Right renal pelvis (tissue), 4 donors: ENCODE data around the gene DPYD. TPM values are rescaled to one million over a fixed set of nuclear protein-coding genes. Genes with fewer than 3 reads are reported as not detected.

ENCODE experiments used
- DNase-seq, 4 donors: peaks; one replicate each; pipeline ENCODE4 v3.0.0-alpha.2; 2013; ENCODE audit warnings: low read depth in 4 of 4, low spot score in 3 of 4, missing footprints in 1 of 4
- polyA plus RNA-seq, 4 donors: library from polyadenylated mRNA; unstranded; fragments of 120-200 nt; gene quantifications; one replicate each; pipeline ENCODE4 v1.2.1, GENCODE V29; 2013; ENCODE audit not compliant: insufficient read length in 4 of 4

The DPYD gene
- polyA plus RNA-seq, 4 donors = 13.7 to 15.4 (median 14.8) TPM

GRCh38 chr1:97730271-97730670, 190.6 kb downstream of the DPYD start:
- no peak for DNase-seq

- DNase-seq = no peak
Observed at GRCh38 chr1:97728436-97728835, 192.4 kb downstream of the DPYD start.

- no peak for DNase-seq
Observed at GRCh38 chr1:97727029-97727428, 193.8 kb downstream of the DPYD start.

- DNase-seq = no peak
Observed at GRCh38 chr1:97726386-97726785, 194.4 kb downstream of the DPYD start.

GRCh38 chr1:97721221-97721620, 199.6 kb downstream of the DPYD start:
- no peak for DNase-seq

- no peak for DNase-seq
Observed at GRCh38 chr1:97712980-97713379, 207.9 kb downstream of the DPYD start.

- DNase-seq = no peak
Observed at GRCh38 chr1:97711858-97712257, 209.0 kb downstream of the DPYD start.

GRCh38 chr1:97693601-97694000, 227.2 kb downstream of the DPYD start:
- no peak for DNase-seq

GRCh38 chr1:97691325-97691724, 229.5 kb downstream of the DPYD start:
- DNase-seq = no peak

- DNase-seq = no peak
Observed at GRCh38 chr1:97685360-97685759, 235.5 kb downstream of the DPYD start.

GRCh38 chr1:97680894-97681293, 239.9 kb downstream of the DPYD start:
- DNase-seq = no peak

- DNase-seq = no peak
Observed at GRCh38 chr1:97680470-97680869, 240.4 kb downstream of the DPYD start.

- no peak for DNase-seq
Observed at GRCh38 chr1:97677702-97678101, 243.1 kb downstream of the DPYD start.

- no peak for DNase-seq
Observed at GRCh38 chr1:97674517-97674916, 246.3 kb downstream of the DPYD start.

GRCh38 chr1:97668945-97669344, 251.9 kb downstream of the DPYD start:
- no peak for DNase-seq

- DNase-seq = no peak
Observed at GRCh38 chr1:97660431-97661105, 260.3 kb downstream of the DPYD start.

GRCh38 chr1:97654876-97655585, 265.8 kb downstream of the DPYD start:
- DNase-seq = no peak

- DNase-seq = no peak
Observed at GRCh38 chr1:97651250-97651649, 269.6 kb downstream of the DPYD start.

- no peak for DNase-seq
Observed at GRCh38 chr1:97649591-97649990, 271.2 kb downstream of the DPYD start.

- DNase-seq = no peak
Observed at GRCh38 chr1:97647776-97648175, 273.1 kb downstream of the DPYD start.

GRCh38 chr1:97646071-97646470, 274.8 kb downstream of the DPYD start:
- no peak for DNase-seq

- no peak for DNase-seq
Observed at GRCh38 chr1:97640677-97641076, 280.2 kb downstream of the DPYD start.
